HEK293 (cell line): Measurements from ENCODE around the gene NPPA.

ENCODE experiments used
- SP2 ChIP-seq: fragments of 450-650 bp; formaldehyde crosslinking; IDR thresholded peaks from 2 replicates; pipeline ENCODE4 v1.5.1; 2016; ENCODE audit warnings: missing biosample characterization, missing genetic modification characterization
- TF ChIP-seq, protein P1 (sequence below): fragments of 450-650 bp; formaldehyde crosslinking; IDR thresholded peaks from 2 replicates; pipeline ENCODE4 v1.5.1; 2016; ENCODE audit warnings: missing biosample characterization, missing genetic modification characterization

DNA sequence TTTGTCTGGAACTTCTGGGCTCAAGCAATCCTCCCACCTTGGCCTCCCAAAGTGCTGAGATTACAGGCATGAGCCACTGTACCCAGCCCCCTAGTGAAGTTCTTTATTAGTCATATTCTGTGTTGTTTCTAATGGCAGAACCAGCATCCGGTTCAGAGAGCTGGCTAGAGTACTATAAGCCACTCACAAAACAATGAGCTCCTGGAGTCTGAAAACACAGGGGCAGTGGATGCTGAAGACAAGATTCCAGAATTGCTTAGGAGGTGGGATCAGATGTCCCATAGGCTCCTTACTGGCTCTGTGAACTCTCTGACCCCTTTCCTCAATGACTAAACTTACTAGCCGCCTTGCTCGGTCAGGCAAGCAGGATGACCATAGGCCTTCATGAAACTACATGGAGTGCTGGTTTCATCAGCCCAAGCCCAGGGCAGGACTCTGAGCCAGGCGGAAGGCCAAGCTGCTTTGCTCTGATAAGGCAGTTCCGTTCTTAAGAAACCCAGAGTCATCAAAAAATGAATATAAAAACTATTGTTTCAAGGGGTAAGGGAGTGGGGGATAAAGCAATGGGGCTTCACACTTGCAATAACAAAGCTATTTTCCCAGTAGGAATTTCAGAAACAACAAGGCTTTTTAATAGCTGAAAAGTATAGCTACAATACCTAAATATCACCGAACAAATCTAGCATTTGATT is 49.9 kb downstream of the NPPA start:
- TF ChIP-seq, protein P1, sequence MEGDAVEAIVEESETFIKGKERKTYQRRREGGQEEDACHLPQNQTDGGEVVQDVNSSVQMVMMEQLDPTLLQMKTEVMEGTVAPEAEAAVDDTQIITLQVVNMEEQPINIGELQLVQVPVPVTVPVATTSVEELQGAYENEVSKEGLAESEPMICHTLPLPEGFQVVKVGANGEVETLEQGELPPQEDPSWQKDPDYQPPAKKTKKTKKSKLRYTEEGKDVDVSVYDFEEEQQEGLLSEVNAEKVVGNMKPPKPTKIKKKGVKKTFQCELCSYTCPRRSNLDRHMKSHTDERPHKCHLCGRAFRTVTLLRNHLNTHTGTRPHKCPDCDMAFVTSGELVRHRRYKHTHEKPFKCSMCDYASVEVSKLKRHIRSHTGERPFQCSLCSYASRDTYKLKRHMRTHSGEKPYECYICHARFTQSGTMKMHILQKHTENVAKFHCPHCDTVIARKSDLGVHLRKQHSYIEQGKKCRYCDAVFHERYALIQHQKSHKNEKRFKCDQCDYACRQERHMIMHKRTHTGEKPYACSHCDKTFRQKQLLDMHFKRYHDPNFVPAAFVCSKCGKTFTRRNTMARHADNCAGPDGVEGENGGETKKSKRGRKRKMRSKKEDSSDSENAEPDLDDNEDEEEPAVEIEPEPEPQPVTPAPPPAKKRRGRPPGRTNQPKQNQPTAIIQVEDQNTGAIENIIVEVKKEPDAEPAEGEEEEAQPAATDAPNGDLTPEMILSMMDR (tag by site-specific recombination), result no peak
- no peak for TF ChIP-seq SP2
